Stimulated activated CD4-positive, alpha-beta T cell treated with anti-CD3 and anti-CD28 coated beads, Interleukin-4, amount 100 ng/mL, for 4 hours (primary cell): ENCODE data around the gene SMTNL2.

Experiments used
- DNase-seq, 2 experiments: peaks; one replicate each; pipeline ENCODE4 v3.0.0-alpha.2; 2020

The SMTNL2 gene

DNA sequence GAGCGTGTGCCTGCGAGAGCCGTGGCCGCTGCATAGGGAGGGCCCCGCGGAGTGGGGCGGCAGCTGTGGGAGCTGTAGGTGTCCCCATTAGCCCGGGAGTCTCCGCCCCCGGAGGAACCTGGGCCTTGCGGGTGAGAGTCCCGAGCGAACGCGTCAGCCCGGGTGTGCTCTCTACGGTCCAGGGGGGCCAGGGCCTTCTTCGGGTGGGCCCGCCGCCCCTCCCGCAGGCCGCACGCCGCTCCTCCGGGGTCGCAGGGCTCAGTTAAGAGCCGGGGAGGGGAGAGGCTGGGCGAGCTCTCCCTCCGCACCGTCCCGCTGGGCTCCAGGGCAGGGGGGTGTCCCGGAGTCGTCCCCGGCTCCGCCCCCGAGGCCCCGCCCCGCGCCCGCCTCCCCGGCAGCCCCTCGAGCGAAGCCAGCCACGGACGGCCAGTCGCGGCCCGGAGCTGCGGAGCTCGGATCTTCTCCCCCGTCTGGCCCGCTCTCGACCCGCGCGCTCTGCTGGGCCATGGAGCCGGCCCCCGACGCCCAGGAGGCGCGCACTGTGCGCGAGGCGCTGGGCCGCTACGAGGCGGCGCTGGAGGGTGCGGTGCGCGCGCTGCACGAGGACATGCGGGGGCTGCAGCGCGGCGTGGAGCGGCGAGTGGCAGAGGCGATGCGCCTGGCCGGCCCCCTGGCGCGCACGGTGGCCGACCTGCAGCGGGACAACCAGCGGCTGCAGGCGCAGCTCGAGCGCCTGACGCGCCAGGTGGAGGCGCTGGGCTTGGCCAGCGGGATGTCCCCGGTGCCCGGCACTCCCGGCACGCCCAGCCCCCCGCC, at the start of gene SMTNL2:
Gene SMTNL2 (plus strand): TSS at position 429 of the 816 bp plus-strand sequence. CDS start 77 bp downstream, at position 506.
- DNase-seq = peak; percentile 14 to 34

DNA sequence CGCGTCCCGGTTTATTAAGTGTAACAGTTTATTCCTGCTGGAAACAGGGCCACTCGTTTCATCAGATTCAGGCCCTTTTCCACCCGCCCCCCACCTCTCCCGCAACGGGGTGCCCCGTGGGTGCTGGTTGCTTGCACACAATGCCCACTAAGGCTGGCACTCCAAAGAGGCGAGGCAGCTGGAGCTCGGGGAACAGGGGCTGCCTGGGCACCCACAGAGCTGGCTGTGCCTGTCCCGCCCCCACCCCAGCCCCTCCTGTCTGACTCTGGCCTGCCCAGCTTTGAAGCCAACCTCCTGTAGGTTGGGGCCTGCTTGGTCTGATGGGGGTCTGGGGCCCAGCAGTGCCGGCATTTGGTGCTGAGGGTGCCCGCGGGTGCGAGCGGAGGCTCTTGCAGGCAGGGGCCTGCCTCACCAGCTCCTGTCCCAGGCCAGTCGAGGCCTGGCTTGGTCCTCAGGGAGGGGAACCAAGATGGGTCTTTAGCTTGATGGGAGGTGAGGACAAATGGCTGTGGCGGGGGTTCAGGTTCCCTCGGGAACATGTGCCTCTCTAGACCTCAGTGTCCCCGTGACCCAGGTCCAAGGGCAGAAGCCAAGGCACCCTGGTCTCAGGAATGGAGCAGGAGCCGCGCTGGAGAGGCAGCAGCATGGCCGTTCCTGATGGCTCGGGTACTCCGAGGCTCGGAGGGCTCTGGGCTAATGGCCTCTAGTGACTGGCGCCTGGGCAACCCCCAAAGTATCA, 49.2 kb upstream of the SMTNL2 start:
- DNase-seq = no peak

DNA sequence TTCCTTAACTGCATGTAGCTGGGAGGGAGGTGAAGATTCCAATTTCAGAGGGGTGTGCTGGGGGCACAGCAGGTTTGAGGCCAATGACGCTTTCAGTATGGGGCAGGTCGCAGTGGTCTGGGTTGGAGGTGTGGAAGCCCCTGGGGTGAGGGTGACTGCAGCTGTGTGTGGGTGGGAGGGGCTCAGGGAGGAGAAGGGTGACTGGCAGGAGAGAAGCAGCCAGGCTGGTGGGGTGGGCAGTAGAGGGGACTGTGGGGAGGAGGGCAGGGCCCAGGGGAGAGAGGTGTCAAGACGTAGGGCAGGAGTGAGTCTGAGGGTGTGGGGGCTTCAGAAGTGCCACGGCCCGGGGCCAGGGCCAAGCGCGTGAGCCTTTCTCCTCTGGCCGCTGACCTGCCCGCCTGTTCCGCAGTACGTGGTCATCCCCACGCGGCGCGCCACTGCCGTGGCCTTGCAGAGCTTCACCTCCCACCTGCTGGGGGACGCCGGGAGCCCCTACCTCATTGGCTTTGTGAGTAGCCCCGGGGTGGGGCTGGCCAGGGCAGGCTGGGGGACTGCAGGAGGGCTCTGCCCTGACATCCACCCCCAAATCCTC, 48.6 kb upstream of the SMTNL2 start:
- DNase-seq = no peak

DNA sequence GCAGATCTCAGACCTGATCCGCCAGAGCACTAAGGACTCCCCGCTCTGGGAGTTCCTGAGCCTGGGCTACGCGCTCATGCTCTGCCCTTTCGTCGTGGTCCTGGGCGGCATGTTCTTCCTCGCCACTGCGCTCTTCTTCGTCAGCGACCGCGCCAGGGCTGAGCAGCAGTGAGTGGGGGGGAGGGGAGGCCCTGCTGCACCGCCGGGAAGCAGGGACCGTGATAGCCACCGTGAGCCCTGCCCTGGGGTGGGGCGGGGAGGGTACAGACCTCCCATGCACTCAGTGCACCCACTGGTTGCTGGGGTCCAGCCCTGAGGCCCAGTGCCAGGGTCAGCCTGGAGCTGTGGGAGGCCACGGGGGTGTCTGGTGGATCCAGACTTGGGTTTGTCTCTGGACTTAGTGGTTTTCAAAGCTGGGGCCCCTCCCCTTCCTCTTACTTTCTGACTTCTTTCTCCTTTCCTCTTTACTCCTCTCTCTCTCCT, 48.0 kb upstream of the SMTNL2 start:
- no peak for DNase-seq

DNA sequence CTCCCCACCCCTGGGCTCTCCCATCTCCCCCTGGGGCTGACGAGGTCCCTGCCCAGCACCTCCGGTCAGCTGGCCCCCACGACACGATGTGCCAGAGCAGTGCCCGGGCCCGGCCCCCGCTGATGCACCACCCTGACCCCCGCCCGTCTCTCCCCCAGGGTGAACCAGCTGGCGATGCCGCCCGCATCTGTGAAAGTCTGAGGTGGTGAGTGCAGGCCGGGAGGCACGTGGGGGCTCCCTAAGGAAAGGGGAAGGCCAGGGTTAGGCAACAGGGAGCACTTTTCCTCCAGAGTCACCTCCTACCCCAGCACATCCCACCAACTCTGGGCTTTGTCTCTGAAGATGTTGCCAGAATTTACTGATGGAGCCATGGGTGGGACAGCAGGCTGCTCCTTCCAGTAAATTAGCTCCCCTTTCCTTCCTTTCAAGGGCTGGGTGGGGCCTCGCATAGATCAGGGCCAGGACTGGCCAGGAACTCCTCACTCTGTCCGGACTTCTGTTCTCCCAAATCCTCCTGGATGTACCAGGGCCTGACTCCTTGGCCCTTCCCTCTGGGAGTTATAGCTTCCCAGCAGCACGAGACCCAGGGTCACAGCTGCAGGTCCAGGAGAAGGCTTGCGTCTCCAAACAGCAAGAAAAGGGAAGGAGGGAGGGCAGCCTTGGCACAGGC, 47.5 kb upstream of the SMTNL2 start:
- DNase-seq = no peak

DNA sequence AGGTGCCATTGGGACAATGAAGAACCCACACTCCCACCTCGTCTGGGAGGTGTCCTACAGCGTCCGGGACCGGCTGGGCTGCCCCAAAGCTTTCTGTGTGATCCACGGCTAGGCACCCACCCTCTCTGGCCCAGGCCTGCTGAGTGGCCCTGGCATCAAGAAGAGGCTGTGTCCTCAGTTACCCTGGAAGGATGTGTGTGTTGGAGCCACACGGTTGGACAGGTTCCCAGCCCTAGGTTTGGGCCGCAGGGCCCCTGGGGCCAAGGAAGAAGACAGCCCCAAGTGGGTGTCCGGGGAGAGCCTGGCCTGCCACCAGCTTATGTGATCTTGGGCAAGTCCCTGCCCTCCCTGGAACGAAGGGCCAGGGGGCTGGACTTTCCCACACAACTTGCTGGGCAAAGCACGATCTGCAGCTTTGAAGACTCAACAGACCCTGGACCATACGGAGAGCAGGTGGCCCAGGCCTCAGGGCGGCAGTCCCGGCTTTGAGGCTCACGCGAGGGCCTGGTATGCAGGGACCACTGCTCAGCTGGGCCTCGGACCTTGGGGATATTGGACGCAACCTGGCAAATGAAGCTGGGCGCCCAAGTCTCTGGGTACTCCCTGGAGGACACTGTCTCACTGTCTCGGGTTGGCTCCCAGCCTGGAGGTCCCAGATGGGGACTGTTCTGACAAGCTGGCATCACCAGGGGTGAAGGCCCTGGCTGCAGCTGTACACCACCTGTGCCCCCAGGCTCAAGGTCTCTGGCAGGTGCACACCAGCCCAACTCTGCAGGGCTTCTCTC, 46.7 kb upstream of the SMTNL2 start:
- DNase-seq = no peak

DNA sequence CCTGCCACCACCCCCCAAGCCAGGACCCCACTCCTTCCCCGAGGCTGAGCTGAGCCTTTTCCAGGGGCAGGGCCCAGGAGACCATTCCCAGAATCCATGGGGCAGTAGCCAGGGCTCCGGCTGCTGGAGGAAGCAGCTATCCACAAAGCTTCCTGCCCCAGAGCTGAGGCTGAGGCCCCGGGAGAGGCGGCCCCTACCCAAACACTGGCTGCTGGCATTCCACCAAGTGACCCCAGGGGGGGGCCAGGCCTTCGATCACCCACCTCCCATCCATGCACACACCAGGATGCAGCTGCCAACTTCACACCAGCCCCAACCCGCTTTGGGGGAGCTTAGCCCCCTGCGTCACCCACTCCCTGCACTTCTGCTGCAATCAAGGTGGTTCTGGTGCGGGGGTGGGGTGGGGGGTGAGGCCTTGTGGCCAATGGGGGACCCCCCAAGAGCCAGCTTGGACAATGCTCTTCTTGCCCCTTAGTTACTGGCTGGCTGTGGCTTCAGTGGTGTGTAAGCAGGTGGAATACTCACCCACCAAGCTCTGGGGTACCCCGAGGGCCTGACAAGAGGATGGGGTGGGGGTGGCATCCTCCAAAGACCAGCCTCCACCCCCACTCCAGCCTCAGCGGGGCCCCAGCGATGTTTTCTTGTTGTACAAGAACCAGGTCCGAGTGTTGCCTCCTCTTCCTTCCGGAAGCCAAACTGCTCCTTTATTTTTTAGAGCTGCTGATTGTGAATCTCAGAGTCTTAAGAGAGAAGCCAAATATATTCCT, 45.9 kb upstream of the SMTNL2 start:
- DNase-seq = no peak

DNA sequence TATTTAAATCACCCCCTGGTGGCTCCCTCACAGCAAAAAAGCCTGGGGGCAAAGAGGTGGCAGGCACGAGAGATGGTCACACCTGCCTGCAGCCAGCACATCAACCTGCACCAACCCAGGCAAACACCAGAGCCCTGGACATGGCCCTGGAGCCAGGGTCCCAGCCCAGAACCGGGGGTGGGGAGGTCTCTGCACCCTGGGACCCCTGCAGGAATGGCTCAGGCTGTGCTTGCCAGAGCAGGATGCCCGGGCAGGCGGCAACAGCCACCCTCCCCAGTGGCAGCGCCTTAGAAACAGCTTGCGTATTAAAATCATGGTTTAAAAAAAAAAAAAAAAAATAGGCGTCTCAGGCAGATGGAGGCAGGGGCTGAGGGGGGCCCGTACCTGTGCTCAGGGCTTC, 45.3 kb upstream of the SMTNL2 start:
- DNase-seq = no peak

DNA sequence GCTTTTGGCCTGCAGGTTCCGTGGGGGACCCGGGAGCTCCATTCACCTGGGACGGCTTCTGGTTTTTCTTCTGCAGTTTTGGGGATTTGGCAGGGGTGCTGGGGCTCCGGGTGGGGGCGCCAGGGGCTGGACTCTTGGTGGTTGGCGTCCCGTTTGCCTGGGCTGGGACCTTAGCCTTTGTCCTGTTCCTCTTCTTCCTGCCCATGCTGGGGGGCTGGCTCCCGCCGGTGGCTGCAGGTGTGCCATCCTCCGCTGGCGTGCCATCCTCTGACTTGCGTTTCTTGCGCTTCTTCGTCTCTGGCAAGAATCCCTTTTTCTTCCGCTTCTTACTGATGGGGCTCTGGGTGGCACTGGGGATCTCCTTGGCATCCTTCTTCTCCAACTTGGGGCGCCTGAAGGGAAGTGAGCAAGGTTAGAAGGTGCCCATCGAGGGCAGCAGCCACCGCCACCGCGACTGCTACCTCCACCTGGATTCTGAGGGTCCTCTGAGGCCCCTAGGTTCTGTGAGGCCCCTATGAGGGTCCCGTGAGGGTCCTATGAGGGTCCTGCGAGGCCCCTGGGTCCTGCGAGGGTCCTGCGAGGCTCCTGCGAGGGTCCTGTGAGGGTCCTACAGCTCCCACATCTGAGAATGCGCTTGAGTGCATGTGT, 44.6 kb upstream of the SMTNL2 start:
- DNase-seq = no peak

DNA sequence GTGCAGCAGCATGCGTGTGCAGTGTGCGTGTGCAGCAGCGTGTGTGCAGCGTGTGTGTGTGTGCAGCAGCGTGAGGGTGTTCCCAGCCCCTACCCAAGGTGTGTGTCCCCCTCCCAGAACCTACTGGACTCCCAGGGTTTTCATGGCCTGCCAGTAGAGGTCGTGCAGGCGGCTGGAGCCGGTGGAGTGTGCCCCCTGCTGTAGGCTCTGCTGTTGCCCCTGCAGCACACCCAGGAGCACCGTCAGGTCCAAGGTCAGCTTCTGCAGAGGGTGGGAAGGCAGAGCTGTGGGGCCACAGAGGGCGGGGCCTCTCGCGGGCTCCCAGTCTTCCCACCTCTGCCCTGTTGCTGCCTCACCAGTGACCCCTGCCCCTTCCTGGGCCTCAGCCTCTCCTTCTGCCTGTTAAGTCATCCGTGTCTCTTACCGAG, 44.1 kb upstream of the SMTNL2 start:
- no peak for DNase-seq

DNA sequence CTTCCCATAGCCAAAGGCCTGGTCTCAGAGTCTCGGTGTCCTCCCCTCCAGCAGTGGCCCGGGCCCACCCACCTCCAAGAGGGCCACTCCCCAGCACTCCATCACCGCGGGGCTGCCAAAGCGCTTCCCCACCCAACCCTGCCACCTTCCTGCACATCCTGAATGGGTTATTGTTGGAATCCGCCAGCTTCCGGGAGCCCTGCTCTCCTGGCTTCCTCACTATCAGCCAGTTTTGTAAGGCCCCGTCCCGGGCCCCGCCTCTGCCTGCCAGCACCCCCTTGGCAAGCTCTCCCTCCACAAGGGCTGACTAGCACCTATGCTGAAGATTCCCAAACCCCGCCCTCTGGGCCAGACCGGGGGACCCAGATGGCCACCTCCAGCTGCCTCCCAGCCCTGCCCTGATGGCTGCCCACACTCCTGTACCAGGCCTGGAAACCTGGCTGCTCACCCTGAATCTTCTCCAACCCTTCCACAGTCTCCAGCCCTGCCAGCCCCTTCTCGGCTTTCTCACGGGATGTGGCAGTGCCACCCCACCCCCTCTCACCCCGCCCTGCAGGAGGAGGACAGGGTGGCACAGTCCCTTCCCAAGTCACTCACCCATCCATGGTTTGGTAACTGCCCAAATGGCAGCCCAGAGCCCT, 43.5 kb upstream of the SMTNL2 start:
- DNase-seq = no peak

DNA sequence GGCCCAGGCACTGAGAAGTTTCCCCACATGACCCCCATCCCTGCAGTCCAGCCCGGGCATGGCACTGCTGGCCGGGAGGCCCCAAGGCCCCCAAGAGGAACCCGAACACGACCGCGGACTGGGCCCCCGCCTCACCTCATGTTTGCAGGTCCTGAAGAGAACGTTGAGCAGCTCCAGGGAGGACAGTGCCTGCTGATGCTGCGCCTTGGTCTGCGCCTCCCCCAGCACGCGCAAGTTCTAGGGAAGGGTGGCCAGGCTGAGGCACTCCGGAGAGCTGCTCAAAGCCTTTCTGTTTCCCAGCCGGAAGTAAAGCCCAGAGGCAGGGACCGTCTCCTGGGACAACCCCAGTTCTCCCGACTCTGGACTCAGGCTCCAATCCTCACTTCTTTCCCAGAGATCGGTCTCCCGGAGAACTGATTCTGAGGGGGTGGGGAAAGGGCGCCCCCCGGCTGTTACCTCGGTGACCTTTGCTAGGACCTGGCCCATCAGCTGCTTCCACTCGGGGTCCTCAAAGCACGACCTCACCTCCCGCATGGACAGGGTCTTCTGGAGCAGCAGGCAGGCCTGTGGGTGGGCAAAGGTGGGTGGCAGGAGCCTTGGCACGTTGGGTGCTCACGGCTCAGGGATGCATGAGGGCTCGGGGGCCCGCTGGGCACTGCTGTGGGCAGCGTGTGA, 42.9 kb upstream of the SMTNL2 start:
- DNase-seq = no peak

DNA sequence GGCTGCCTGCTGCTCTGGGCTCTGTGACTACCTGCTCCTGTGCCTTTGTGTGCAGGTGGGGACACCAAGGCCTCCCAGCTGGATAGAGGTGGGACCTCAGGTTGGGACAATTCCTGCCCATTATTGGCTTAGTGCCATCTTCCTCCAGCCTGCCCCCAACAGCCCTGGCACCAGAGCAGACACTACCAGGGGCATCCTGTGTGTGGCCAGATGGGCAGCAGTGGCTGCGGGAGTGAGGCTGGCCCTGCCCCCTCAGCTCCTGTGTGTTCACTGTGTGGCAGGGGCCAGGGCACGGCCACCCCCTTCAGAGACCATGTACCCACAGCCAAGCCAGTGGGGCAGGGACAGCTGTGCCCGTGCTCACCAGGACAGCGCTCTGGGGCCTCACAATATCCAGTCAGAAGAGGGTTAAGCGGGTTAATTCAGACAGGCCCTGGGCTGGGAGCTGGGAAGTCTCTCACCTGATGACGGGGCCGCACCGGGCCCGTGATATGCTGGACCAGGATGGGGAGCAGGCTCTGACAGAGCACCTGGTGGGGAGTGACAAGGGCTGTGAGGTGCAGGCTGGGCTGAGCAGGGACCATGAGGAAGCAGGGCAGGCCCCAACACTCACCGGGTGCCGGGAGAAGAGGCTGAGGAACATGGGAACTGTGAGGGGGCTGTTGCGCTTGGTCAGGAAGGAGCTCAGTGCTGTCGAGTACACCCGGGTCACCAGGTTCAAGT, 42.2 kb upstream of the SMTNL2 start:
- no peak for DNase-seq

DNA sequence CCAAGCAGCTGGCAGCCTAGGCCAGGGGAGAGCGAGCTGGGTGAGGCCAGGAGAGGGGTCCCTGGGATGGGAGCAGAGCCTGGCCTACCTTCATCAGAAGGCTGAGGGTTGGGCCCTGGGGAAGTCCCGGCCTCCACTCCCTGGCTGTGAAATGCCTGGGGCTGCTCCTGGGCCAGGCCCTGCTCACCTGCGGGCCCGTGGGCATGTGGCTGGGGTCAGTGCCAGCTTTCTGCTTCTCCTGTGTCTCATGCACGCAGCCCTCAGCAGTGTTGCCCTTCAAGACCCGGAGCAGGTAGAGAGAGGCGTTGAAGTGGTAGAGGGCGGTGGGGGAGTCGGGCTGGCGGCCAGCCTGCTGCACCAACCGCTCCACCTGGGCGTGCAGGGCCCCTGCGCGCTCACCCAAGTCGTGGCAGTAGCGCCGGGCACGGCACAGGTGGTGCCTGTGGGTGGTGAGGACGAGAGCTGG, 41.6 kb upstream of the SMTNL2 start:
- DNase-seq = no peak

DNA sequence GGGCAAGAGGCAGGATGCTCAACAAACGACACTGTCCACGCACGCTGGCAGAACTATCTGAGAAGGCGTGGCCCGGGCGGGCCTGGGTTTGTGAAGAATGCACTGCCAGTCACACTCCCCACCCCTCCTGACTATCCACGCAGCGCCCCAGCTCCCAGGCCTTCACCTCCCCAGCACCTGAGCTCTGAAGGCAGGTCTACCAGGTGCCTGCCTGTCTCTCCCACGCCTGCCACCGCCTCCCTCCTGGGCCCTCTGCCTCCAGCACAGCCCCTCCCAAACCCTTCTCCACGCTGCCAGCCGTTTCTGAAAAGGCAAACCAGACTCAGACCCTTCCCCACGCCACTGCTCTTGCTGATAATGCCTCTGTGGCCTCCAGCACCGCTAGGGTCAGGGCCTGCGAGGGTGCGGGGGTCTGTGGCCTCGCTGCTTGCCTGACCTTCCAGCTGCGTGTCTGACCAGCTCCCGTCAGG, 40.7 kb upstream of the SMTNL2 start:
- no peak for DNase-seq

DNA sequence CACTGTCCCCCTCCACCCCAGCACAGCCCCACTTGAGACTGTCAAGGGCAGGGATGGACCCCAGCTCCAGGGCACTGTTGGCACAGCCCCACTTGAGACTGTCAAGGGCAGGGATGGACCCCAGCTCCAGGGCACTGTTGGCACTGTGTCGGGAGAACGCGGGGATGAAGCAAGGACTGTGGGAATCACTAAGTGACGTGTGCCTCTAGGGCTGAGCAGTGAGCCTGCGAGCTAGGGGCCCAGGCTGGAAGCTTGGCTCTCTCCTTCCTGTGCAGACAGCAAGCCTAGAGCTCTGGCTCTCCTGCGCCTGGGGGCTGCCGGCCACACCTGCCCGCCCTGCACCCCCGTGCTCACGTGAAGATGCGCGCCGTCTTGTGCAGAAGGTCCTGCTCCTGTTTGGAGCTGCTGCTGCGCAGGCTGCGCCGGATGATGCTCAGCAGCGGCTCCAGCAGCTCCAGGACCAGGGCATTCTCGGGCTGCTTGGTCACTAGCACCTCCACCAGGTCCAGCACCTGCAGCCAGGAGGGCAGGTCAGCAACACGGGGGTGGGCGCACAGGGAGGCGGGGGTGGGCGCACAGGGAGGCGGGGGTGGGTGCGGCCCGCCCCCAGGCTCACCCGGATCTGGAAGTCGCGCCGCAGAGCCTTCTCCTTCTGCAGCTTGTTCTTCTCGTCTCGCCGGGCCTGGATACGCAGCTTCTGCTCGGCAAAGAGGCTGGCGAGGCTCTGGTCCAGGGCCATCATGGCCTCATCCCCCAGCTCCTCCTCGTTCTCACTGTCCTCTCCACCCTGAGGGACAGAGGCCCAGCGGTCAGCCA, 40.0 kb upstream of the SMTNL2 start:
- DNase-seq = no peak

DNA sequence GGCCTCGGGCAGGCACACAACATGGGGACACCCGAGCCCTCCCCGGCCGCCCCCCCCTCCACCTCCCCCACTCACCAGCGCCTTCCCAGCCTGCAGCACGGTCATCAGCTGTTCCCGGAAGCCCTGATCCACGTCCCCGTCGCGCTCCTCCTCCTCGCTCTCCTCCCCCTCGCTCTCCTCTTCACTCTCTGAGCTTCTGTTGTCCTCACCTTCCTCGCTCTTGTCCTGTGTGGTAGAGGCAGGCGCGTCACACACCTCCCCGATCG, 39.4 kb upstream of the SMTNL2 start:
- DNase-seq = no peak

DNA sequence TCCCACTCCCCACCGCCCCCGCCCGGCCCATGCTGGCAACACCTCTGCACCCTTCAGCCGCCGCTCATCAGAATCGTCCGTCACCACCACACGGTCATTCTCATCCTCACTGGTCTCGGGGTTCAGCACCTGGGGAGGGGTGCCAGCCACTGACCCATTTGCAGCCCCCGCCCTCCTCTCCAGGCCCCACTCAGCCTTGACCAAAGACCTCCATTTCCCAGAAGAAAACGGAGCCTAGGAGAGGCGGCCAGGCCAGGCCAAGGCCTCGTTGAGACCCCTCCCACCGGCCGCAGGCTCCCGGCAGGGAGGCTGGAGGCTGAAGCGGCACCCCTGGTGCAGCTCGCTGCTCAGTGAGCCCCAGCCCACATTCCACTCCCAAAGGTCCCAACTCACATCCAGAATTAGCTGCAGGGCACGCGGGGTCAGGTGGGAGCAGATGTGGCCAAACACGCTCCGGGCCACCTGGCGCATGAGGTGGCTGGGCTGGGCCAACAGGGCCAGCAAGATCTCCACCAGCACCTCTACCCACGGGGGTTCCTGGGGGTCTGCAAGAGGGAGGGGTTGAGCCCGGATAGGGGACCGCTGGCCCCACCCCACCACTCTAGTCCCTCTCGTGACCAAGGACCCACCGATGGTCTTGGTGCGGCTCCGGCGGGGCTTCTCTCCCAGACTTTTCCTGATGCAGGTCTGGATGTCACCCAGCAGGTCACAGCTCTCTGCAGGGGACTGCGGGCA, 38.9 kb upstream of the SMTNL2 start:
- DNase-seq = no peak
